HG03378 (cell line): ENCODE results near the gene ITGB2.
"Not testable (repeated sequence)": the region's sequence is repeated elsewhere in the genome, so short reads cannot be mapped to it uniquely, and the experiment has no call there.

Experiments
- ATAC-seq: cut with Tn5 transposase; IDR thresholded peaks from one replicate; pipeline ENCODE4 v1.9.1; 2021; ENCODE audit warnings: mild to moderate bottlenecking, moderate library complexity; ENCODE audit not compliant: unreplicated experiment

The ITGB2 gene

GRCh38 chr21:44942566-44942965, 21.9 kb upstream of the ITGB2 start:
- ATAC-seq, result no peak

GRCh38 chr21:44941567-44941966, 20.9 kb upstream of the ITGB2 start:
- no peak for ATAC-seq

GRCh38 chr21:44940116-44940631, 19.5 kb upstream of the ITGB2 start:
- no peak for ATAC-seq

GRCh38 chr21:44939532-44940115, 18.9 kb upstream of the ITGB2 start, which contains the start of gene SLX9:
TSS of gene SLX9 (plus strand) at chr21:44940029. CDS start at chr21:44940058, 29 bp downstream.
- no peak for ATAC-seq

- no peak for ATAC-seq
Observed at GRCh38 chr21:44938772-44939531, 18.3 kb upstream of the ITGB2 start.

GRCh38 chr21:44935533-44935927, 14.8 kb upstream of the ITGB2 start:
- ATAC-seq, result no peak

- no peak for ATAC-seq
Observed at GRCh38 chr21:44934797-44935532, 14.3 kb upstream of the ITGB2 start.

GRCh38 chr21:44934276-44934675, 13.6 kb upstream of the ITGB2 start:
- ATAC-seq, result no peak

GRCh38 chr21:44933918-44934260, 13.2 kb upstream of the ITGB2 start:
- no peak for ATAC-seq

- ATAC-seq, result no peak
Observed at GRCh38 chr21:44933199-44933917, 12.7 kb upstream of the ITGB2 start.

GRCh38 chr21:44932408-44933181, 11.9 kb upstream of the ITGB2 start:
- ATAC-seq, result no peak

GRCh38 chr21:44931501-44932407, 11.1 kb upstream of the ITGB2 start:
- no peak for ATAC-seq

- ATAC-seq, result no peak
Observed at GRCh38 chr21:44931137-44931500, 10.4 kb upstream of the ITGB2 start.

- ATAC-seq, result no peak
Observed at GRCh38 chr21:44930543-44930981, 9.9 kb upstream of the ITGB2 start.

GRCh38 chr21:44929799-44930542, 9.3 kb upstream of the ITGB2 start:
- no peak for ATAC-seq

- ATAC-seq, result no peak
Observed at GRCh38 chr21:44929242-44929798, 8.6 kb upstream of the ITGB2 start.

- ATAC-seq, result not testable (repeated sequence)
Observed at GRCh38 chr21:44928500-44929241, 8.0 kb upstream of the ITGB2 start.
